PC-9 (cell line): ENCODE data around the gene TMEFF1.

ENCODE experiments used
- CTCF ChIP-seq: fragments of 200-600 bp; sonication (generic); conservative IDR thresholded peaks from 2 replicates; pipeline ENCODE4 v1.6.1; 2017; ENCODE audit warnings: mixed run types, antibody characterized with exemption, mild to moderate bottlenecking, moderate library complexity
- EZH2 ChIP-seq: fragments of 200-600 bp; sonication (generic); IDR thresholded peaks from 2 replicates; pipeline ENCODE4 v1.8.0; 2017; ENCODE audit warnings: antibody characterized with exemption, low read depth

- TF ChIP-seq CTCF (no peak), EZH2 (no peak)
Measured at GRCh38 chr9:100525563-100525962, 52.6 kb downstream of the TMEFF1 start.
